Fibroblast of skin of left biceps (primary cell): Measurements from ENCODE around the gene ZNF511.
A peak's percentile ranks its signal among the peaks of the same experiment; 100 is the strongest.
"Not testable (repeated sequence)": the region's sequence is repeated elsewhere in the genome, so short reads cannot be mapped to it uniquely, and the experiment has no call there.

Source experiments
- DNase-seq, 2 experiments: peaks; one replicate each; pipeline ENCODE4 v3.0.0-alpha.2; 2013; ENCODE audit warnings: low read depth in 2 of 2

The ZNF511 gene

GRCh38 chr10:133308421-133309099 lies at the start of gene ZNF511, which contains the start of gene TUBGCP2:
ZNF511 (plus strand) TSS chr10:133308914; CDS start chr10:133308944, 30 bp downstream.
TUBGCP2 (minus strand) TSS chr10:133308872; CDS start chr10:133302941, 5,931 bp downstream.
- DNase-seq: peak; percentile 55 to 66

- no peak for DNase-seq
These were observed 49.1 kb upstream of the ZNF511 start for GRCh38 chr10:133259602-133259989.

- DNase-seq: no peak
These were observed 47.6 kb upstream of the ZNF511 start for GRCh38 chr10:133260895-133261725.

GRCh38 chr10:133261726-133262325 lies 46.9 kb upstream of the ZNF511 start:
- DNase-seq: peak; percentile 13 to 36

- DNase-seq: no peak
These were observed 46.0 kb upstream of the ZNF511 start for GRCh38 chr10:133262696-133263095.

- no peak for DNase-seq
These were observed 45.0 kb upstream of the ZNF511 start for GRCh38 chr10:133263674-133264073.

- DNase-seq: no peak
These were observed 44.3 kb upstream of the ZNF511 start for GRCh38 chr10:133264461-133264860.

GRCh38 chr10:133265052-133265451 lies 43.7 kb upstream of the ZNF511 start:
- DNase-seq: not testable (repeated sequence)

- no peak for DNase-seq
These were observed 42.5 kb upstream of the ZNF511 start for GRCh38 chr10:133266056-133266795.

GRCh38 chr10:133267293-133267692 lies 41.4 kb upstream of the ZNF511 start:
- DNase-seq: no peak

GRCh38 chr10:133267829-133268228 lies 40.9 kb upstream of the ZNF511 start:
- no peak for DNase-seq

- DNase-seq: no peak
These were observed 40.2 kb upstream of the ZNF511 start for GRCh38 chr10:133268532-133268931.

- no peak for DNase-seq
These were observed 39.3 kb upstream of the ZNF511 start for GRCh38 chr10:133269367-133269766.

- DNase-seq: no peak
These were observed 38.5 kb upstream of the ZNF511 start for GRCh38 chr10:133270204-133270603.

GRCh38 chr10:133270773-133271297 lies 37.9 kb upstream of the ZNF511 start:
- no peak for DNase-seq

GRCh38 chr10:133271521-133272300 lies 37.0 kb upstream of the ZNF511 start:
- no peak for DNase-seq

- DNase-seq: no peak
These were observed 36.3 kb upstream of the ZNF511 start for GRCh38 chr10:133272301-133272963.

GRCh38 chr10:133272964-133273420 lies 35.7 kb upstream of the ZNF511 start:
- DNase-seq: no peak

- DNase-seq: no peak
These were observed 35.1 kb upstream of the ZNF511 start for GRCh38 chr10:133273534-133274143.
